Measurements from ENCODE around the gene STARD10. TPM values are rescaled to one million over a fixed set of nuclear protein-coding genes. Genes with fewer than 3 reads are reported as not detected.
"Not testable (repeated sequence)": the region's sequence is repeated elsewhere in the genome, so short reads cannot be mapped to it uniquely, and the experiment has no call there.

STARD10 gene
- total RNA-seq, 1 experiment from 2014 or later: 55.1 TPM

DNA sequence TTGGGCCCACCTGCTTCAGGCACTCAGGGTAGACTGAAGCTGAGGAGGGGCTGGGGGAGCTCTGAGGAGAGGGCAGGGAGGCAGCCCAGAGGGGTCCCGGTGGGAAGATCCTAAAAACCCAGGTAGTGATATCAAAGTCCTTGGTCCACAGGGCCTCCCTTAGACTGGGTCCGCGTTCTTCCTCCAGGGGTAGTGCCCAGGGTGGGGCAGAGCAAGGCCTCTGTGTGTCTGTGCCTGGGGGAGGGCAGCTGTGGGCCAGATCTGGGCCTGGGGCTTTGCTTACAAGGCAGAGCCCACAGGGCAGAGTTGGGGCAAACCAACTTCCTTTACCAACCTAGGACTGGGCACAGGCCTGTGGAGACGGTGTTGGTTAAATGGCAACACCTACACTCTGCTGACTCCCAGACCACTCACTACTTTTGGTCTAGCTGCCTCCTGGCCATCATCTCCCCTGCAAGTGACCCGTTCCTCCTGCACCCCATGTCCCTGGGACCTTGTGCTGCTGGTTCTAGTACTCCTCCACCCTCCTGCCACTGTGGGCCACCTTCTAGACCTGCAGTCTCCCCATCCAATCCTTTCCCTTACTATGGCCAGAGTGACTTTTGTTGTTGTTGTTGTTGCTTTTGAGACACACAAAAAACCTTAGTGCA lies 36.2 kb upstream of the STARD10 start:
- H3K9me3 Mint-ChIP-seq (ENCODE audit: low read depth, unreplicated experiment): no peaks in the 10 kb centered on the region

DNA sequence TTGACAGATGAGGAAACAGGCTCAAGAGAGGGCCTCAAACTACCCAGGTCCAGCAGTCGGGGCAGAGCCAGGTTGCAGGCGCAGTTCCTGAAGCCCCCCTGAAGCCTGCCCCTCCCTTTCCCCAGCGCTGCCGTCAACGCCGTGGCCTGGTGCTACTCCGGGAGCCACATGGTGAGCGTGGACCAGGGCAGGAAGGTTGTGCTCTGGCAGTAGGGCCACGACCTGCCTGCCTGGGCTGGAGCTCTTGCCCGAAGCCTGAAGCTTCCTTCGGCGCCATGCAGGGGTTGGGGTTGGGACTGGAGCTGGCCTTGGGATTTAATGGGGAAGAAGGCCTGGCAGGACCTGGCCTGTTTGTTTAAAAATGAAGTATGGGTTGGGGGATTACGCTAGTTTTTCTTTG lies 35.3 kb upstream of the STARD10 start:
- H3K27me3 Mint-ChIP-seq (ENCODE audit: unreplicated experiment): no peaks in the 10 kb centered on the region
- no TSS peak for BruUV-seq (replicated peaks)
- CTCF ChIA-PET: interaction anchor here (0.5 to 1.1 kb wide), 2 partner anchors 22 to 348 kb away, joined by 3 to 4 read pairs; no protein-coding TSS in a partner anchor
- no peak overlapping the region for H3K4me3 Mint-ChIP-seq (ENCODE audit: low read depth, unreplicated experiment)
- H3K4me1 Mint-ChIP-seq (ENCODE audit: low read depth, unreplicated experiment): no peaks in the 10 kb centered on the region
- no peak for DNase-seq
- H3K36me3 Mint-ChIP-seq (ENCODE audit: insufficient read depth, unreplicated experiment): peaks cover 4% of the 10 kb centered on the region
- H3K27ac Mint-ChIP-seq (ENCODE audit: unreplicated experiment): no peak overlapping the region
- TF ChIP-seq, protein P1, sequence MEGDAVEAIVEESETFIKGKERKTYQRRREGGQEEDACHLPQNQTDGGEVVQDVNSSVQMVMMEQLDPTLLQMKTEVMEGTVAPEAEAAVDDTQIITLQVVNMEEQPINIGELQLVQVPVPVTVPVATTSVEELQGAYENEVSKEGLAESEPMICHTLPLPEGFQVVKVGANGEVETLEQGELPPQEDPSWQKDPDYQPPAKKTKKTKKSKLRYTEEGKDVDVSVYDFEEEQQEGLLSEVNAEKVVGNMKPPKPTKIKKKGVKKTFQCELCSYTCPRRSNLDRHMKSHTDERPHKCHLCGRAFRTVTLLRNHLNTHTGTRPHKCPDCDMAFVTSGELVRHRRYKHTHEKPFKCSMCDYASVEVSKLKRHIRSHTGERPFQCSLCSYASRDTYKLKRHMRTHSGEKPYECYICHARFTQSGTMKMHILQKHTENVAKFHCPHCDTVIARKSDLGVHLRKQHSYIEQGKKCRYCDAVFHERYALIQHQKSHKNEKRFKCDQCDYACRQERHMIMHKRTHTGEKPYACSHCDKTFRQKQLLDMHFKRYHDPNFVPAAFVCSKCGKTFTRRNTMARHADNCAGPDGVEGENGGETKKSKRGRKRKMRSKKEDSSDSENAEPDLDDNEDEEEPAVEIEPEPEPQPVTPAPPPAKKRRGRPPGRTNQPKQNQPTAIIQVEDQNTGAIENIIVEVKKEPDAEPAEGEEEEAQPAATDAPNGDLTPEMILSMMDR (IDR thresholded peaks at IDR 0.05; ENCODE audit: unreplicated experiment): no peak
- H3K9me3 Mint-ChIP-seq (ENCODE audit: low read depth, unreplicated experiment): no peaks in the 10 kb centered on the region
- intact Hi-C loops (cut with micrococcal nuclease; ENCODE audit: unreplicated experiment): no loop called here

More for the DNA sequence above, 36.2 kb upstream of the STARD10 start:
- DNase-seq: no peak
- TF ChIP-seq, protein P1 (IDR thresholded peaks at IDR 0.05; ENCODE audit: unreplicated experiment): no peak
- Mint-ChIP-seq H3K27me3 (ENCODE audit: unreplicated experiment) (no peaks in the 10 kb centered on the region), H3K36me3 (ENCODE audit: insufficient read depth, unreplicated experiment) (peaks cover 5% of the 10 kb centered on the region), H3K4me3 (ENCODE audit: low read depth, unreplicated experiment) (no peak overlapping the region), H3K4me1 (ENCODE audit: low read depth, unreplicated experiment) (no peaks in the 10 kb centered on the region), H3K27ac (ENCODE audit: unreplicated experiment) (no peak overlapping the region)
- intact Hi-C loops (cut with micrococcal nuclease; ENCODE audit: unreplicated experiment): no loop called here
- CTCF ChIA-PET: interaction anchor here (1.1 to 2.6 kb wide), 2 partner anchors 348 kb away, joined by 4 to 38 read pairs; no protein-coding TSS in a partner anchor
- no TSS peak for BruUV-seq (replicated peaks)

DNA sequence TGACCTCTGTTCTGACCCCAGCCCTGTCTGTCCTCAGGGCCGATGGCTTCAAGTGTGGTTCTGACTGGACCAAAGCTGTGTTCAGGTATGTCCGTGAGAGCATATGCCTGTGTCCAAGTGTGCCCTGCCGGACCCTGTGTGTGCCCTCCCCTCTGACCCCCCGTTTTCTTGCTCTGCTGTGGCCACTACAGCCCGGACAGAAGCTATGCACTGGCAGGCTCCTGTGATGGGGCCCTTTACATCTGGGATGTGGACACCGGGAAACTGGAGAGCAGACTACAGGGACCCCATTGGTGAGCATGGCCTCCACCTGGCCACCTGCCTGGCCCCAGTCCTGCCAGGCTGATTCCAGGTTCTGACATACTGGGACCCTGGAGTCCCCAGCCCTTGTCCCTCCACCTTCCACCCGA lies 34.9 kb upstream of the STARD10 start:
- intact Hi-C loops (cut with micrococcal nuclease; ENCODE audit: unreplicated experiment): no loop called here
- Mint-ChIP-seq H3K9me3 (ENCODE audit: low read depth, unreplicated experiment) (no peaks in the 10 kb centered on the region), H3K27ac (ENCODE audit: unreplicated experiment) (no peak overlapping the region), H3K36me3 (ENCODE audit: insufficient read depth, unreplicated experiment) (no peaks in the 10 kb centered on the region), H3K4me3 (ENCODE audit: low read depth, unreplicated experiment) (no peak overlapping the region), H3K27me3 (ENCODE audit: unreplicated experiment) (no peaks in the 10 kb centered on the region), H3K4me1 (ENCODE audit: low read depth, unreplicated experiment) (no peaks in the 10 kb centered on the region)
- no peak for DNase-seq
- CTCF ChIA-PET: interaction anchor here (0.5 to 1.1 kb wide), 2 partner anchors 21 to 349 kb away, joined by 3 to 4 read pairs; no protein-coding TSS in a partner anchor
- BruUV-seq (replicated peaks): no TSS peak
- TF ChIP-seq, protein P1 (IDR thresholded peaks at IDR 0.05; ENCODE audit: unreplicated experiment): no peak

DNA sequence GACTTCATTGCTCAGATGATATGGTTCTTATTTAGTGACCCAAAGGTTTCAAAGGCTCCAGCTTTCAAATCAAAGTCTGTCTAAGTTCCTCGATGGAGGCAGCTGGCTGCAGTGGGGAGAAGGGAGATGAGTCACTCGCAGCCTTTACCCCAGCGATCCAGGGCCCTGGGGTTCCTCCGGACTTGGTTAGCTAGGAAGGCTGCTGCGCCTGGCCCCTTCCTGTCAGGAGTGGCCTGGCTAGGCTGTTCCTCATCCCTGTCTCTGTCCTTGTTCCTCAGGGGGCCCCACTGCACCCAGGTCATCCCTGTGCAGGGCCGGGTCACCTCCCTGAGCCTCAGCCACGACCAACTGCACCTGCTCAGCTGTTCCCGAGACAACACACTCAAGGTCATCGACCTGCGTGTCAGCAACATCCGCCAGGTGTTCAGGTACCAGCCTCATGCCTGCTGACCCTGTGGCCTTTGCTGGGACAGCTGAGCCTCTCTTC lies 34.3 kb upstream of the STARD10 start:
- no TSS peak for BruUV-seq (replicated peaks)
- Mint-ChIP-seq H3K36me3 (ENCODE audit: insufficient read depth, unreplicated experiment) (no peaks in the 10 kb centered on the region), H3K4me1 (ENCODE audit: low read depth, unreplicated experiment) (no peaks in the 10 kb centered on the region), H3K27ac (ENCODE audit: unreplicated experiment) (no peak overlapping the region), H3K9me3 (ENCODE audit: low read depth, unreplicated experiment) (no peaks in the 10 kb centered on the region), H3K27me3 (ENCODE audit: unreplicated experiment) (no peaks in the 10 kb centered on the region), H3K4me3 (ENCODE audit: low read depth, unreplicated experiment) (no peak overlapping the region)
- CTCF ChIA-PET: no interaction called here
- intact Hi-C loops (cut with micrococcal nuclease; ENCODE audit: unreplicated experiment): no loop called here
- TF ChIP-seq, protein P1 (IDR thresholded peaks at IDR 0.05; ENCODE audit: unreplicated experiment): no peak
- DNase-seq: no peak

DNA sequence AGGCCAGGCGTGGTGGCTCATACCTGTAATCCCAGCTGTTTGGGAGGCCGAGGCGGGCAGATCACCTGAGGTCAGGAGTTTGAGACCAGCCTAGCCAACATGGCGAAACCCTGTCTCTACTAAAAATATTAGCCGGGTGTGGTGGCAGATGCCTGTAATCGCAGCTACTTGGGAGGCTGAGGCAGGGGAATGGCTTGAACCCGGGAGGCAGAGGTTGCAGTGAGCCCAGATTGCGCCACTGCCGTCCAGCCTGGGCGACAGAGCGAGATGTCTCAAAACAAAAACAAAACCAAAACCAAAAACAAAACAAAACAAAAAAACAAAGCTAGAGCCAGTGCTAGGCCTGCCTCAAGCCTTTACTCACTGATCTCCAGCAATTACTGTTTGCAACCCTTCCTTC lies 33.8 kb upstream of the STARD10 start:
- DNase-seq; H3K4me3 Mint-ChIP-seq (ENCODE audit: low read depth, unreplicated experiment); CTCF ChIA-PET; H3K9me3 Mint-ChIP-seq (ENCODE audit: low read depth, unreplicated experiment); H3K4me1 Mint-ChIP-seq (ENCODE audit: low read depth, unreplicated experiment); intact Hi-C loops (cut with micrococcal nuclease; ENCODE audit: unreplicated experiment); H3K27ac Mint-ChIP-seq (ENCODE audit: unreplicated experiment); BruUV-seq (replicated peaks); H3K27me3 Mint-ChIP-seq (ENCODE audit: unreplicated experiment); H3K36me3 Mint-ChIP-seq (ENCODE audit: insufficient read depth, unreplicated experiment): not testable (repeated sequence)
